Stimulated activated naive CD4-positive, alpha-beta T cell (primary cell): ENCODE results near the gene ADCK2.
"Not testable (repeated sequence)": the region's sequence is repeated elsewhere in the genome, so short reads cannot be mapped to it uniquely, and the experiment has no call there.

Experiments used
- DNase-seq, 6 experiments: peaks; one replicate each; lab custom pipeline; 2025; lab: John Stamatoyannopoulos, UW

The ADCK2 gene

DNA sequence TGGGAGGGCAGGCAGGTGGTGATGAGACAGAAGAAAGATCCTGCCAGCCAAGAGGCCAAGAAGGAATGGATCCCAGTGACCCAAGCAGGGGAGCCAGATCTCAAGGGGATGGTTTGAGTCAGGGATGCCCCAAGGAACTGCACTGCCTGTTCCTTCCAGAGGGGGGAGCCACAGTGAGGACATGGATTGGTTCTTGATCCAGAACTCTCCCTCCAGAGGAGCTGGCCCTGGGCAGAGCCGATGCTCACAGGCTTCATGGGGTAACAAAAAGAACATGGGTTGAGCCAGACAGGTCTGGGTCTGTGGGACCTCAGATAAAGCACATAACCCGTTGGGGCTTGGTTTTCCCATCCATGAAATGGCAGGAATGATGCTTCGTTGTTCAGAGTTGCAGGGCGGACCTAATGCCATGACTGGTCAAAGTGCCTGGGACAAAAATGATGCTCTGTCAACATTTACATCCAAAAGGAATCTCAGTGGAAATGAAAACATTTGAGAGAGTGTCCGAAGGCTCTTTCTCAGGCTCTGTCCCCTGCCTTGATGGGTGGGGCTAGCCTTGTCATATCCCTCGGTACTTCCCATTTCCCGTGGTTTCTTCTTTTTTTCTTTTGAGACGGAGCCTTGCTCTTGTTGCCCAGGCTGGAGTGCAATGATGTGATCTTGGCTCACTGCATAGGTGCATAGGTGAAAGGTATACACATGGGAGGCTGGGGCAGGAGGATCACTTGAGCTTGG lies 27.4 kb upstream of the ADCK2 start:
- DNase-seq: no peak

DNA sequence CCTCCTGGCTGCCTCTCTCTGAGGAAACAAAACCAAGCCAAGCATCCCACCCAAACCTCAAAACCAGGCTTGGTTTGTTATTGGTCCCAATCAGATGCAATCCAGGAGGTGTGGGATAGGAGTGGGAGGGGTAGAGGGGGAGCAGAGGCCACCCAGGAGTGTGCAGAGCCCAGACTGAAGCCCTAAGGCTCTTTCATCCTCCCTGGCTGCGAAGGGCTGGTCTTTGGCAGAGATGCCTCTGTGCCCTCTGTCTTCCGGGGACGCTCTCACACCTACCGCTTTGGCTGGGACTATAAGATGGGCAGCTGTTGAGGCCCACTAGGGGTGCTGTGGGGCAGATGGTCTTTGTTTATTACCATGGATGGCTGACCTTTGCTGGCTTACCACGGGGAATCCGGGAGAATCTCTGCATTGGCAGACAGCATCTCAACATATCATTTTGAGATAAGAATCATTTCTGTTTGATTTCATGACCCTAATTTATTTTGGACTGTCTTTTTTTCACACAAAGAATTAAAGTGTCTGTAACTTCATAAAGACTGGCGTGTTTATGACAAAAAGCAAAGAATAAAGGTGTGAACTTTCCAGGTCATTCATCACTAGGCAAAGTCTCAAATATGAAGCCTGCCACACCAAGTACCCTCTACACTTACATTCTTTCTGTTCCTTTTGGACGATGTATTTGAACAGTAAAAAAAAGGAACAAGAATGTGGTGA lies 25.7 kb upstream of the ADCK2 start:
- DNase-seq: peak in 3 of 6 experiments; percentile 7 to 16 (median 11)

DNA sequence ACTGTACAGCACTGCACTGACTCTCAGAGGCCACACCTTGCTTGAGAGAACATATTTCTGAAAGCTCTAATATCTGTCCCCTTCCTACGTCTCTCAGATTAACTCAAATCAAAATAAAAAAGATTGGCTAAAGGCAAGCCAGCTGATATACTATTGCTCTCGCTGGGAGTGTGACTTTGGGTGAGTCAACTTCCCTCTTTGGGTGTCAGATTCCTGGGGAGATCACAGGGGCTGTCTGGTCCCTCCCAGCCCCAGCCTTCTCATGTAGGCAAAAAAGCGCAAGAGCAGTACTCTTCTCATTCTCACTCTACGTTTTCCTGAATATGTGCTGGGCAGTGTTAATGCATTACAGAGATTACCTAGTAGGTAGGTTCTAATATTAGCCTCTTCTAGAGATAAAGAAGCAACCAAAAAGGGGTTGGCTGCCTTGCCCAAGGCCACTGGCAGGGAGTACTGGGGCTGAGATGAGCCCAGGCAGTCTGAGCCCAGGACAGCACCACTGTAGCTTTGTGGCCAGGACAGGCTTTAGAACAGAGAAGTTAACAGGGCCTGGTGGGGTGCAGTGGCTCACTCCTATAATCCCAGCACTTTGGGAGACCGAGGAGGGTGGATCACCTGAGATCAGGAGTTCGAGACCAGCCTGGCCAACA lies 23.1 kb upstream of the ADCK2 start:
- DNase-seq: no peak

DNA sequence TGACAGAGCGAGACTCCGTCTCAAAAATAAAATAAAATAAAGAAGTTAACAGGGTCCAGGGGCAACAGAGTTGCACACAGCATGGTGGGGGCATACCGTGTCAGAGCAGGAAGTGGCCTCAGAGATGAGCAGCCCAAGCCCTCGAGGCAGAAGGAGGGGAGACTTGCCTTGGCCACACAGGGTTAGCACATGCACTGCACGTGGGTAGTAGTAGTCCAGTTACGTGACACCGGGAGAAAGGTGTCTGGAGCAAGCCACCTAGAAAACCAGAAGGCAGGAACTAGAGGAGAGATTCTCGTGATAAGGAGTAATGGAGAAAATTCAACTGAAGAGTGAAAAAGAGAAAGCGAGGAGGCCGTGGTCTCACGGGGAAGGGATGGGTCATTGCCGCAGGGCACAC lies 22.4 kb upstream of the ADCK2 start:
- no peak for DNase-seq

DNA sequence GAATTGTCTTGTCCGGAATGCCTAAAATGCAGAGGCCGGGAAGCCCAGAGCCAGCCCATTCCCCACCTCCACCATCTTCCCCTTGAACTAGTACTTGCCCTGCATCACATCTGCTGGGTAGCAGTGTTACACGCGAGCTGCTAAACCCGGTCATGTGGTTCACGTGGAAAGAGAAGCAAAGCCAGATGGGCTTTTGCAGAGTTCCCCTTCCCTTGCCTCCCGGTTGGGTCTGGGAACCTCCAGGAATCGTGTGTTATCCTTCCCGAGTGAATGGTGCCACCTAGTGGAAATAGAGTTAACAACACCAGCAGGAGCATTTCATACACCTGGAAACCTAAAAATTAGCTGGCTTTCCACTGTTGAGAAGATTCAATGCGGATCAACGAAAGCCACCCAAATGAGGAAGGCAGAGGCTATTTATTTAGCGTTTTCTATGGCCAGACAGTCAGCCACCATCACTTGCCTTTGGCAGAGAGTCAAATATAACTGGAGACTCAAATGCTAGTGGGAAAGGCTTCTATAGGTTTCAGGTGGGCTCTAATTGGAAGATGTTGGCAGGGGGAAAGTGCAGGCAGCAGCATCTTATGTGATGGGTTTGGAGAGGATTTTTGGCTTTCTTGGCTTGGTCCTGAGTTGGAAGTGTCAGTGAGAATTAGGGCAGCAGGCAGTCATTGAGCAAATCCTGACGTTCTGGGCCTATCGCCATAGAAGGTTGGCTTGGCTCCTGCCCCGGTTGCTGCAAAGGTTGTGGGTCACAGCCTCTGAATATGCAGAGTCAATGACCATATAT lies 19.2 kb upstream of the ADCK2 start:
- DNase-seq: peak in 4 of 6 experiments; percentile 3 to 56 (median 10)

DNA sequence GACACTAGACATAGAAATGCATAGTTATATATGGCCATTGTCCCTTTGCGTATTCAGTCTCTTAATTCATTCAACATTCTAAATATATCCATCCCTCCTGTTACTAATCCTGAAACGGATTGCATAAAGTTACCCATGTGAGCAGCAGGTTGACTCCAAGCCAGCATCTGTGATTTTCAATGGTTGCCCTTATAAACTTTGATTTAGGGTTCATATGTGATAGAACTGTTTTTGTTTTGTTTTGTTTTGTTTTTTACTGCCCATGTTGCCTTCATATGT lies 18.7 kb upstream of the ADCK2 start:
- no peak for DNase-seq

DNA sequence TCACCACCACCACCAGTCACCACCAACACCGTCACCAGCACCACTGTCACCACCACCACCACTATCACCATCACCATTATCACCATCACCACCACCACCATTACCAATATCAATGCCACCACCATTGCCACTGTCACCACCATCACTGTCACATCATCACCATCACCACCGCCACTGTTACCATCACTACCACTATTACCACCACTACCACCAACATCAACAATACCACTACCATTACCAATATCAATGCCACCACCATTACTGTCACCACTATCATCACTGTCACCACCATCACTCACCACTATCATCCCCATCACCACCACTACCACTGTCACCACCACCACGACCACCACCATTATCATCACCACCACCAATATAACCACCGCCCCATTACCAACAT lies 18.1 kb upstream of the ADCK2 start:
- no peak for DNase-seq

DNA sequence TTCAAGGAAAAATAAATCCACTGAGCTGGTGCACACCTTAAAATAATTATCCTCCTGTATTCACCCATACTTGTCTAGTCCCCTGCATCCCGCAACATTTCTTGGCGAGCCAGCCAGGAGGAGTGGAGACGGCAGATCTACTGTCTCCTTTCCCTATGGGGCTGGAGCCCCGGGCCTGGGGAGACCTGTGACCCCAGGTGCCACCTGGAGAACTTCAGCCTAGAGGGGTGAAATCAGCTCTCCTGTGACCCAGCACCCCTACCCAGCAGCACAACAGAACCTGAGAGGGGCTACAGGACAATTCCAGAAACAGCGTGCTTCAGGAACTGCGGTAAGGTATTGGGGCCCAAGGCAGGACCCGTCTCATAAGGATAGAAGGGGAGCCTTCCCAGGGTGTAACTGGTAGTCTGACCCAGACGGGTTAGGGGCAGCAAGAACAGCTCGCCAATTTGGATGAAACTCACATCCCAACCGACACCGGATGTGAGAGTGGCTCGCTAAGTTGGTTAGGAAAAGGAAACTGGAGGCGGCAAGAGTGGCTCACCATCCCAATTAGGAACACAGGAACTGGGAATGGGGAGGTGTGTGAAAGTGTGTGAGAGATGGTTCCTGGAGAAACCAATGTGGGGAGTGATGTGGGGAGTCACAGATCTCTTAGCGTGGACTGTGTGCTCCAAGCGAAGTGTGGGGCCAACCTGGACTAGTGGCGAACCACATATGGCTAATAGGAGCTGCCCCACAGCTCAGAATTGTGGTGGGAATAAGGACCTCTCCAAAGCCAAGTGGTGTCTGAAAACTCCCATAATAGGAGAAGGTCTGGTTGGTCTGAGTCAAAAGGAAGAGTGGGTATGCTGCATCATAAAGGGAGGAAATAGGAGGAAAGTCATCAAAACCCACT lies 17.0 kb upstream of the ADCK2 start:
- no peak for DNase-seq

DNA sequence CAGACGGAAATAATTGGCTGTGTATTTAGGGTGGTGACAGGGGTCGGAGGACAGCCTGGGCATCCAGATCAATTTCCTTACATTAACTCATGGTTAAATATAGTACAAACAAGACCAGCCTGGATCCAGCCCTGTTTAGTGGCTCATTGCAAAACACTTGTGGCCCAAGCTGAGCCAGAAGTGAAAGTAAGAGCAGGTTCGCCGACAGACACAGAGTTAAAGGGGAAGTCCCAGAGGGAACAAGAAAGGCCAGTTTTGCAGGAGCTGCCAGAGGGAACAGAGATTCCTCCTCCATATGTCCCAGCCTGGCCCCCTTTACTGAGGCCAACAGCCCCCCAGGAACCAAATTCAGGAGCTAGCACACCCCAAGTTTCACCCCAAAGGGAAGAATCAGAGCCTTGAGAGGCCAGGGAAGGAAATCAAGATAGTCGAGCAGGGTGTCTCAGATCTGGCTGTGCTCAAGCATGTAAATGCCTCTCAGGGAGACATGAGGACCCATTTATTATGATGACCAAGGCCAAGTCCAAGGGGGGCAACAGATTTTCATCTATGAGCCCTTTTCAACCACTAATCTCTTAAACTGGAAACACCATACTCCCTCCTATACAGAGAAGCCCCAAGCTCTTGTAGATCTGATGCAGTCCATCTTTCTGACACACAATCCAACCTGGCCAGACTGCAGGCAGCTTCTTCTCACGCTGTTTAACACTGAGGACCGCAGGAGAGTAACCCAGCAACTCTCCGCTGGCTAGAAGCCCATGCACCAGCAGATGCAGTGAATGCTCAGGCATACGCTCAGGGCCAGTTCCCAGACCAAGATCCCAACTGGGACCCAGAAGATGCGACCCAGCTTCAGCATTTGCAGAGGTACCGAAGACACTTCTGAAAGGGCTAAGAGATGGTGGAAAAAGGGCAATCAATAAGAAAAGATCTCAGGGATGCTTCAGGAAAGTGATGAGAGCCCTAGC lies 15.9 kb upstream of the ADCK2 start:
- DNase-seq: peak in 4 of 6 experiments; percentile 5 to 48 (median 14)

DNA sequence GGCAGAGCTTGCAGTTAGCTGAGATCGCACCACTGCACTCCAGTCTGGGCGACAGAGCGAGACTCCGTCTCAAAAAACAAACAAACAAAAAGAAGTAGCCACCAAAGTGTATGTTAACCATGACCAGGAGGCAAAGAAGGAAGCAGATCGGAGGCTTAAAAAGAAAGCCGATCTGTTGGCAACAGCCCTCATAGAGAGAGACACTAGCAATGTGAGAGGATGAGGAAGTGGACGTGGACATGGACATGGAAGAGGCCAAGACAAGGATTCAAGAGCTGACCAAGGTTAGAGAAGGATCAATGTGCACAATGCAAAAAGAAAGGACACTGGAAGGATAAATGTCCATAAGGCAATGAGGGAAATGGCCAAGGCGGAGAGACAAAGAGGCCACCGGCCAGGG lies 14.9 kb upstream of the ADCK2 start:
- no peak for DNase-seq

DNA sequence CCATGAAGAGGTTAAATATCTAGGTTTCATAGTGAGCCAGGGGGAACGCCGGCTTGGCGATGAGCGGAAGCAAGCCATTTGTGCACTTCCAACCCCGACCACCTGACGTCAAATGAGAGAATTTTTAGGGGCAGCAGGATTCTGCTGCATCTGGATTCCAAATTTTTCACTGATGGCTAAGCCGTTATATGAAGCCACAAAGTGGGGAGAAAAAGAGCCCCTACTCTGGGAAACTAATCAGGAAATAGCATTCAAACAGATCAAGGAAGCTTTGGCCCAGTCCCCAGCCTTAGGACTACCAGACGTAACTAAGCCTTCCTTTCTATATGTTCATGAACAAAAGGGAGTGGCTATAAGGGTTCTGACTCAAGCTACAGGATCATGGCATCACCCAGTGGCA lies 12.9 kb upstream of the ADCK2 start:
- no peak for DNase-seq

DNA sequence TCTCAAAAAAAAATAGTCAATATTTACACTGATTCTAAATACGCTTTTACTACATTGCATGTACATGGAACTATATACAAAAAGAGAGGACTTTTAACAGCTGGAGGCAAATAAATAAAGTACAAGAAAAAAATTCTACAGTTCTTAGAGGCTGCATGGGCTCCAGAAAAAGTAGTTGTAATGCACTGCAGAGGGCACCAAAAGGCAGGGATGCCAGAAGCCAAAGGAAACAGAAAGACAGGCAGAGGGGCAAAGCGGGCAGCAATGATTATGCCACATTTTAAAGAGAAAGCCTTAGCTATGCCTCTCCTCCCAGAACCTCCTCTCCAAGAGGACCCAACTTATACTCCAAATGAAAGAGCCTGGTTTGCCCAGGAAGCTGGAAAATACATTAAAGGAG lies 11.6 kb upstream of the ADCK2 start:
- DNase-seq: no peak

DNA sequence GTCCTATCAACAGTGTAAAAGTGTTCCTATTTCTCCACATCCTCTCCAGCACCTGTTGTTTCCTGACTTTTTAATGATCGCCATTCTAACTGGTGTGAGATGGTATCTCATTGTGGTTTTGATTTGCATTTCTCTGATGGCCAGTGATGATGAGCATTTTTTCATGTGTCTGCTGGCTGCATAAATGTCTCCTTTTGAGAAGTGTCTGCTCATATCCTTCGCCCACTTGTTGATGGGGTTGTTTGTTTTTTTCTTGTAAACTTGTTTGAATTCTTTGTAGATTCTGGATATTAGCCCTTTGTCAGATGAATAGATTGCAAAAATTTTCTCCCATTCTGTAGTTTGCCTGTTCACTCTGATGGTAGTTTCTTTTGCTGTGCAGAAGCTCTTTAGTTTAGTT lies 9.8 kb upstream of the ADCK2 start:
- DNase-seq: not testable (repeated sequence)

DNA sequence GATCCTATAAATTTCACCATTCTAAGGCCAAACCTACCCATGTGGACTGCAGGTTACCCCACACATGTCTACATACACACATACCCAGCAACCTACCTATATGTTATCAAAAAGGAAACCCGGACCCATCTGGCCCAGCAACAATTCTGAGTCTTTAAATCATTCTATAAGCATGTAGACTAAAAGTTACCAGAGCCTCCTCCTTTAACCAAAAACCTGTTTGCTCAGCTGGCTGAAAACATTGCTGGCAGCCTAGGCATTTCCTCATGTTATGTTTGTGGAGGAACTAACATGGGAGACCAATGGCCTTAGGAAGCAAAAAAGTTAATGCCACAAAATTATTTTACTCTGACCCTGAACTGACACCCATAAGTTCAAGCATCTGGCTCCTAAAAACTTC lies 5.3 kb upstream of the ADCK2 start:
- DNase-seq: no peak

DNA sequence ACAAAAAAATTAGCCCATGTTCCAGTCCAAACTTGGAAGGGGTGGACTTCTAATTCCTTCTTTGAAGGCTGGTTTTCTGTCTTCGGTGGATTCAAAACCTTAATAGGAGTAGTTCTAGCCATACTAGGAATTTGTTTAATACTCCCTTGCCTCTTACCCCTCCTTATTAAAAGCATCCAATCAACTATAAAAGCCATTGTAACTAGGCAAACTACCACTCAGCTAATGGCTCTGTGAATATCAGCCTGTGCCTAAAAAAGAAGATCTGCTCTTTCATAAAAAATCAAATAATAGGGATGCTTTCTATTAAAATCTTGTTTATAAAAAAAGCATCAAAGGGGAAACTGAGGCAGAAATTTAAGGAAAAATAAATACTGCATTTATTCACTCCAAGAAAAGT lies 4.1 kb upstream of the ADCK2 start:
- DNase-seq: no peak

DNA sequence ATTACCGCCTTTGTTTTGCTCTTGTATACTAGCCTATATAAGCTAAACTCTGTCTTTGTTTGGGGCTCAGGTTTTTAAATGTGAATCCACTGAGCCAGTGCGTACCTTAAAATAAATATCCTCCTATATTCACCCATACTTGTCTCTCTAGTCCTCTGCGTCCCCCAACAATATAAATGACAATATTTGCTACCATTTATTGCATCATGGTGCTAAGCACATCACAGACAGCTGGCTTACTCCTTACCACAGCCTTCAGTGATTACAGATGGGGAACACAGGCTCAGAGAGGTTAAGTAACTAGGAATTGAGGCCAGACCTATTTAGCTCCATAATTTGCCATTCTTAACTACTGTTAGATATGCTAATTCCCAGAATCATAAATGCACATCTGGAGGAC lies 3.4 kb upstream of the ADCK2 start:
- no peak for DNase-seq

DNA sequence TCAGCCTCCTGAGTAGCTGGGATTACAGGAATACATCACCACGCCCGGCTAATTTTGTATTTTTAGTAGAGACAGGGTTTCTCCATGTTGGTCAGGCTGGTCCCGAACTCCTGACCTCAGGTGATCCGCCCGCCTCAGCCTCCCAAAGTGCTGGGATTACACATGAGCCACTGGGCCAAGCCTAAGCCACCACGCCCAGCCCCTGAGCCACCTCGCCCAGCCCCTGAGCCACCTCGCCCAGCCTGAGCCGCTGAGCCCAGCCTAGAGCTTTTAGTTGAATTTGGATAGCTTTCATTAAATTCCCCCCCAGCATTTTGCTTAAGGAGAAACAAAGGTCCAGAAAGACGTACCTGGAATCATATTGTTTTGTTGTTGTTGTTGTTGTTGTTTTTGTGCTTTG lies 2.9 kb upstream of the ADCK2 start:
- not testable (repeated sequence) for DNase-seq

DNA sequence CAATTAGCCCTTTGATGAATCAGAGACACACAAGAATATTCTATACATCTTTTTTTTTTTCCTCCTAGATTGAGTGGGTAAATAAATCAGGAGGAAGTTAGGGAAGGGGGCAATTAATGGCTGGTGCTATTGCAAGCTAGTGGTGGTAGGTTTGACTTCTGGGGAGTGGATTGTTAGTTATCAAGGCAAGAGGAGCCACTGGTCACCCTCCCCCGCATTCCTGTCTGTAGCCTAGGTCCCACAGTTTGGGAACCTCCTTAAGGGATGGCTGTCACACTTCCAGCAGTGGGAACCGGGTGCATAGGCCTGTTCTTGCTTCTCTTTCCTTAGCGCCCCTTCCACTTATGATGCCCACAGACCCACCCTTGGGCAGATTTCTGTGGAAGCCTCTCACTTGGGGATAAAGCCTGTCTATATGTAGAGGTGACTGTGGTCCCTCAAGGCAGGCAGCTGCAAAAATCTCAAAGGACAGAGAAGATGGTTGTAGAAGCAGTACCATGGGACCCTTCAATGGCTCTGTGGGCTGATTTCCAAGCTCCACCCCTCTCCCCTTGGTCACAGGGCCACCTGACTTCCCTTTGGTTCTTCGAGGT lies 2.3 kb upstream of the ADCK2 start:
- DNase-seq: no peak

DNA sequence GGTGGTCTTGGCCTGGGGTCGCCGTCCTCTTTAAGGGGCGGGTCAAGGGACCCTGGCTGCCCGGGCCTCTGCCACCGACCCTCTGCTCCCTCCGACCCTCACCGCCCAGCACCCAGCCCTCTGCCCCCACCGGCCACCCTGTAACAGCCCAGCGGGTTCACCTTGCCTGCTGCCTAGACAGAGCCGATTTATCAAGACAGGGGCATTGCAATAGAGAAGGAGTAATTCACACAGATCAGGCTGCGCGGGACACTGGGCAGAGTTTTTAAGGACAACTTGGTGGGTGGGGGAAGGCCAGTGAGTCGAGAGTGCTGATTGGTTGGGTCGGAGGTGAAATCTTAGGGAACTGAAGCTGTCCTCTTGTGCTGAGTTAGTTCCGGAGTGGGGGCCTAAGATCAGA lies 779 bp upstream of the ADCK2 start:
- DNase-seq: no peak
